ENCODE data around the gene S100A12.

GRCh38 chr1:153399401-153400055, 24.1 kb upstream of the S100A12 start:
- TF ChIP-seq, protein P1, sequence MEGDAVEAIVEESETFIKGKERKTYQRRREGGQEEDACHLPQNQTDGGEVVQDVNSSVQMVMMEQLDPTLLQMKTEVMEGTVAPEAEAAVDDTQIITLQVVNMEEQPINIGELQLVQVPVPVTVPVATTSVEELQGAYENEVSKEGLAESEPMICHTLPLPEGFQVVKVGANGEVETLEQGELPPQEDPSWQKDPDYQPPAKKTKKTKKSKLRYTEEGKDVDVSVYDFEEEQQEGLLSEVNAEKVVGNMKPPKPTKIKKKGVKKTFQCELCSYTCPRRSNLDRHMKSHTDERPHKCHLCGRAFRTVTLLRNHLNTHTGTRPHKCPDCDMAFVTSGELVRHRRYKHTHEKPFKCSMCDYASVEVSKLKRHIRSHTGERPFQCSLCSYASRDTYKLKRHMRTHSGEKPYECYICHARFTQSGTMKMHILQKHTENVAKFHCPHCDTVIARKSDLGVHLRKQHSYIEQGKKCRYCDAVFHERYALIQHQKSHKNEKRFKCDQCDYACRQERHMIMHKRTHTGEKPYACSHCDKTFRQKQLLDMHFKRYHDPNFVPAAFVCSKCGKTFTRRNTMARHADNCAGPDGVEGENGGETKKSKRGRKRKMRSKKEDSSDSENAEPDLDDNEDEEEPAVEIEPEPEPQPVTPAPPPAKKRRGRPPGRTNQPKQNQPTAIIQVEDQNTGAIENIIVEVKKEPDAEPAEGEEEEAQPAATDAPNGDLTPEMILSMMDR (IDR thresholded peaks at IDR 0.05; ENCODE audit: extremely low read depth in 1 of 2, insufficient read depth in 1 of 2, low read depth in 1 of 2, low read length in 2 of 2) = no peak
- TF ChIP-seq POLR2AphosphoS5 (IDR thresholded peaks at IDR 0.05; ENCODE audit: insufficient read depth, low read depth, low read length) = no peak
